Measurements from ENCODE around the gene SRPRA. TPM values are rescaled to one million over a fixed set of nuclear protein-coding genes. Genes with fewer than 3 reads are reported as not detected.

The SRPRA gene
- total RNA-seq, 4 donors from 2014 or later, result 95.3 to 153 (median 125) TPM

DNA sequence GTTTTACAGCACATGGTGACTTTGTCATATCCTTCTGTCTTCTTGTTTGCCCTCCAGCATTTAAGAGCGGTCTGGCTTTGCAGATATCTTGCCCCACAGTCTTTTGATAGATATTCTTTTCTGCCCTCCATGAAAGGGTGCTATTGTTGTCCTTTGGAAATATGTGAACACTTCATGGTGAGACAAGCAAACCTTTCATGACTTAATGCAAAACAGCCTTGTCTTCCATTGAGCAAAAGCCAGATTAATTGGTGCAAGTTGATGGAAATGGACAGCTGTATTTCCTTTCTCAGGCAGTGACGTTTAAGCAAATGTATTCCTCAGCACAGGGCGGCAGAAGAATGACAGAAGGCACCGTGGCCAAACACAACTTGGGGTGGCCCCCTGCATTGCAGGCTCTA, 39.6 kb upstream of the SRPRA start:
- Histone ChIP-seq H3K27ac (no peak overlapping the region), H3K36me3 (no peaks in the 10 kb centered on the region), H3K4me3 (replicated peaks in 1 of 3) (no peak overlapping the region), H3K4me1 (peaks cover 6 to 10% of the 10 kb centered on the region in 2 donors), H3K27me3 (no peaks in the 10 kb centered on the region), H3K9me3 (no peaks in the 10 kb centered on the region)
- DNase-seq, result no peak
- intact Hi-C loops (cut with DNase I), result no loop called here
- TF ChIP-seq CTCF (IDR thresholded peaks at IDR 0.05), result no peak
- no peak for TF ChIP-seq POLR2A (IDR thresholded peaks at IDR 0.05)
- WGBS, 2 donors, result 78 to 82% methylated on average over 4 of the region's 4 CpGs

- Histone ChIP-seq H3K9me3 (no peaks in the 10 kb centered on the region), H3K4me3 (replicated peaks in 1 of 3) (no peak overlapping the region), H3K4me1 (peaks cover 6 to 10% of the 10 kb centered on the region in 2 donors), H3K36me3 (no peaks in the 10 kb centered on the region), H3K27ac (no peak overlapping the region), H3K27me3 (no peaks in the 10 kb centered on the region)
- WGBS, 2 donors, result 47 to 54% methylated on average over 5 of the region's 5 CpGs
- DNase-seq, result no peak
- intact Hi-C loops (cut with DNase I), result no loop called here
- TF ChIP-seq CTCF (IDR thresholded peaks at IDR 0.05), result no peak
- no peak for TF ChIP-seq POLR2A (IDR thresholded peaks at IDR 0.05)
Observed at GRCh38 chr11:126307706-126308105, 39.0 kb upstream of the SRPRA start.

DNA sequence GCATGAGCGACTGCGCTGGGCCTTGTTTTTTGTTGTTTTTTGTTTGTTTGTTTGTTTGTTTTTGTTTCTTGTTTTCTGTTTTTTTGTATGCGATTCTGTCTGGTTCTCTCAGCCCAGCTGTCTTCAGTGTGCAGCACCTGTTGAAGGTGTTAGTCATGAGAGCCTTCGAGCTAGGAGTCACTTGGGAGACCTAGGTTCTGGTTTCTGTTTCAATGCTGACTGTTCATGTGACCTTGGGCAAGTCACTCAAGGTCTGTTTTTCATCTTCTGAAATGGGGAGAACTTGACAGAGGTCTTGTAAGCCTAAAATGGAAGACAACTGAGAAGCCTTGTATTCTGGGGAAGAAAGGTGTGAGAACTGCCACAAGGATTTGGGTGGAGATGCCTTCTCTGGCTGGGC, 37.0 kb upstream of the SRPRA start:
- Histone ChIP-seq H3K4me3 (replicated peaks in 1 of 3) (no peak overlapping the region), H3K9me3 (no peaks in the 10 kb centered on the region), H3K4me1 (peaks cover 6 to 7% of the 10 kb centered on the region in 2 donors), H3K36me3 (no peaks in the 10 kb centered on the region), H3K27me3 (no peaks in the 10 kb centered on the region), H3K27ac (no peak overlapping the region)
- intact Hi-C loops (cut with DNase I), result no loop called here
- 92 to 95% methylated on average over 4 of the region's 4 CpGs for WGBS, 2 donors
- DNase-seq, result no peak
- TF ChIP-seq POLR2A (IDR thresholded peaks at IDR 0.05) (no peak), CTCF (IDR thresholded peaks at IDR 0.05) (no peak)

DNA sequence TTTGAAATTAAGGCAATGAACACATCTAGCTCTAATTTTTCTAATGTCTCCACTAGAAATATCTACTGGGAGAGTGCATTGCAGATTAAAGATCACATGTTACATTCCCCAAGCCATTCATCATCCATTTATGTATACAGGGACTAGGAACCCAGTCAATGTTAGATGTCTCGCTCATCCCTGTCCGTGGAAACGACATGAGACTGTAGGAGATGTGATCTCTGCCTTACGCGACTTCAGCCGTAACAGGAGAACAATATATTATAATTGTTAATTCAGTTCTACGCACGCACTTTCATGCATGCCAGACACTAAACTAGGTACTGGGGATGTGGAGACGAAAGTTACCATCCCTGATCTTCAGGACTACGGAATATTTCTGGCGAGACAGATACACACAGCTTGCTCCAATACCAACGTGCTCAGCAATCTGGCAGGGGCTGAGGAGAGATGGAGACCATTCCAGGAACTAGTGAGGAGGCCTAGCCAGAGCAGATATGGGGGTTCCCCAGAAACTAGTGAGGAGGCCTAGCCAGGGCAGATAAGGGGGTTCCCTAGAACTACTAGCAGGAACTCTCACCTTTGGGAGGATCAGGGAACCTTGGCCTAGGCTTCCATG, 35.9 kb upstream of the SRPRA start:
- 59 to 61% methylated on average over 12 of the region's 12 CpGs for WGBS, 2 donors
- no peak for DNase-seq
- H3K27me3 ChIP-seq, result no peaks in the 10 kb centered on the region
- intact Hi-C loops (cut with DNase I), result loop anchor here (5.0 kb wide), 1 partner anchor 288 kb away; no protein-coding TSS in a partner anchor
- peak overlapping the region; percentile 47 to 84 (median 52) for H3K4me3 ChIP-seq (replicated peaks in 1 of 3)
- peak overlapping the region in 2 of 3 donors; percentile 77 to 84 for H3K27ac ChIP-seq
- TF ChIP-seq CTCF (IDR thresholded peaks at IDR 0.05) (no peak), POLR2A (IDR thresholded peaks at IDR 0.05) (no peak)
- H3K36me3 ChIP-seq, result no peaks in the 10 kb centered on the region
- H3K4me1 ChIP-seq, result peaks cover 6% of the 10 kb centered on the region in 2 donors
- no peaks in the 10 kb centered on the region for H3K9me3 ChIP-seq

DNA sequence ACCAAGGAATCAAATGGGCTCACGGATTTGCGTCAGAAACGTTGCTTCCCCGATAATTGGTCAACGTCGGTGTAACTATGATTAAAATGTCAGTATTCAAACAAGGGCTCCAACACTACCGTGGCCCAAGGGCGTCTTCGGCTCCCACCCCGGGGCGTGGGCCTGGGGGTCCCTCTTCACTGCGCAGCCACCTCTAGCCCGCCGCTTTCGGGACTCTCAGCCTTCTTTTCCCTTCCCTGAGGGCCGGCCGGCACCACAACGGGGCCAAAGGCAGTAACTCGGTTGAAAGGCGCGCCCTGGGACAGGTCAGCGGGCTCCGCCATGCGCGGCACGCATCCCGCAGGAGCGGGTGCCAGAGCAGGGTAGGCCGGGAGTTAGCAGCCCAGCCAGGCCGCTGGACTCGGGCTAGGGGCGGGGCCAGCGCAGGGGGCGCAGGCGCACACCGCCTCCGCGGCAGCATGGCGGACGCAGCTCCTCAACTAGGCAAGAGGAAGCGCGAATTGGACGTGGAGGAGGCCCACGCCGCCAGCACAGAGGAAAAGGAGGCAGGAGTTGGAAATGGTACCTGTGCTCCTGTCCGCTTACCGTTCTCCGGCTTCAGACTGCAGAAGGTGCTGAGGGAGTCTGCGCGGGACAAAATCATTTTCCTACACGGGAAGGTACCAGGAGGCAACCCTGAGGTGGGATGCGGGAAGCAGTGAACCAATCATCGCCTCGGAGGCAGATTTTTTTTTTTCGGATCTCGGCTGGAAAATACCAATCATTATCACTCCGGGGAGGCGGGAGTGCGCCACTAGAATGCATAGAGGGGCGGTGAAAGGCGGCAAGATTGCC, 35.1 kb upstream of the SRPRA start, which contains the start of gene DCPS:
Gene DCPS (plus strand): TSS at position 438 of the 834 bp plus-strand sequence. CDS start 21 bp downstream, at position 459.
- Histone ChIP-seq H3K36me3 (no peaks in the 10 kb centered on the region), H3K27ac (peak within 1 kb of the TSS; percentile 34 to 84 (median 77)), H3K27me3 (no peaks in the 10 kb centered on the region), H3K9me3 (no peaks in the 10 kb centered on the region), H3K4me3 (replicated peaks in 1 of 3) (peak within 1 kb of the TSS; percentile 47 to 84 (median 52)), H3K4me1 (peaks cover 6% of the 10 kb centered on the region in 2 donors)
- DNase-seq, result peak; percentile 86 to 89
- intact Hi-C loops (cut with DNase I), result loop anchor here (5.0 kb wide), 1 partner anchor 288 kb away; no protein-coding TSS in a partner anchor
- WGBS, 2 donors, result 3% methylated on average over 35 to 49 of the region's 61 CpGs
- peak; percentile 25 to 73 for TF ChIP-seq POLR2A (IDR thresholded peaks at IDR 0.05)
- TF ChIP-seq CTCF (IDR thresholded peaks at IDR 0.05), result no peak

Measured in thyroid gland (tissue), 4 donors.